HG03558 (cell line): ENCODE measurements around the gene COPS8.

ENCODE experiments used
- ATAC-seq: cut with Tn5 transposase; IDR thresholded peaks from one replicate; pipeline ENCODE4 v1.9.1; 2021; ENCODE audit warnings: moderate number of reproducible peaks; ENCODE audit not compliant: unreplicated experiment; ENCODE audit errors: extremely low read depth

The COPS8 gene

GRCh38 chr2:237085248-237086221 lies at the start of gene COPS8:
TSS of gene COPS8 (plus strand) at chr2:237085889. CDS start at chr2:237085965, 76 bp downstream.
- ATAC-seq, result peak; percentile 90

GRCh38 chr2:237039301-237040031 lies 46.2 kb upstream of the COPS8 start:
- ATAC-seq, result no peak

- no peak for ATAC-seq
Observed at GRCh38 chr2:237041231-237041630, 44.5 kb upstream of the COPS8 start.

- ATAC-seq, result no peak
Observed at GRCh38 chr2:237042101-237042500, 43.6 kb upstream of the COPS8 start.

- no peak for ATAC-seq
Observed at GRCh38 chr2:237043866-237044265, 41.8 kb upstream of the COPS8 start.

- ATAC-seq, result no peak
Observed at GRCh38 chr2:237044281-237044680, 41.4 kb upstream of the COPS8 start.

GRCh38 chr2:237045449-237045848 lies 40.2 kb upstream of the COPS8 start:
- no peak for ATAC-seq

- no peak for ATAC-seq
Observed at GRCh38 chr2:237048595-237048994, 37.1 kb upstream of the COPS8 start.

GRCh38 chr2:237051861-237052260 lies 33.8 kb upstream of the COPS8 start:
- no peak for ATAC-seq

- no peak for ATAC-seq
Observed at GRCh38 chr2:237053066-237053465, 32.6 kb upstream of the COPS8 start.

GRCh38 chr2:237055386-237056100 lies 30.1 kb upstream of the COPS8 start:
- no peak for ATAC-seq

- ATAC-seq, result no peak
Observed at GRCh38 chr2:237056287-237056875, 29.3 kb upstream of the COPS8 start.

GRCh38 chr2:237057107-237057506 lies 28.6 kb upstream of the COPS8 start:
- no peak for ATAC-seq

GRCh38 chr2:237057893-237058300 lies 27.8 kb upstream of the COPS8 start:
- peak; percentile 58 for ATAC-seq

GRCh38 chr2:237058423-237058822 lies 27.3 kb upstream of the COPS8 start:
- ATAC-seq, result no peak

GRCh38 chr2:237059155-237059875 lies 26.4 kb upstream of the COPS8 start:
- ATAC-seq, result peak; percentile 68

GRCh38 chr2:237060534-237061312 lies 25.0 kb upstream of the COPS8 start:
- no peak for ATAC-seq

GRCh38 chr2:237061356-237061755 lies 24.3 kb upstream of the COPS8 start:
- ATAC-seq, result no peak

GRCh38 chr2:237062585-237062984 lies 23.1 kb upstream of the COPS8 start:
- no peak for ATAC-seq
